HG02588 (cell line): ENCODE data around the gene LRIG1.

Experiments used
- ATAC-seq: cut with Tn5 transposase; IDR thresholded peaks from one replicate; pipeline ENCODE4 v1.9.1; 2021; ENCODE audit warnings: mild to moderate bottlenecking, moderate library complexity; ENCODE audit not compliant: unreplicated experiment

Gene LRIG1

GRCh38 chr3:66406163-66406562, 94.7 kb downstream of the LRIG1 start:
- ATAC-seq: no peak

- ATAC-seq: no peak
These were observed 95.1 kb downstream of the LRIG1 start for GRCh38 chr3:66405701-66406091.

- no peak for ATAC-seq
These were observed 95.7 kb downstream of the LRIG1 start for GRCh38 chr3:66404903-66405700.

- no peak for ATAC-seq
These were observed 96.6 kb downstream of the LRIG1 start for GRCh38 chr3:66404197-66404596.

GRCh38 chr3:66403323-66403990, 97.4 kb downstream of the LRIG1 start:
- ATAC-seq: no peak

GRCh38 chr3:66402596-66403290, 98.1 kb downstream of the LRIG1 start:
- no peak for ATAC-seq

GRCh38 chr3:66401675-66402491, 98.9 kb downstream of the LRIG1 start:
- ATAC-seq: no peak

- no peak for ATAC-seq
These were observed 99.7 kb downstream of the LRIG1 start for GRCh38 chr3:66401157-66401550.

- no peak for ATAC-seq
These were observed 100.2 kb downstream of the LRIG1 start for GRCh38 chr3:66400411-66401156.

- no peak for ATAC-seq
These were observed 101.1 kb downstream of the LRIG1 start for GRCh38 chr3:66399529-66400232.

GRCh38 chr3:66398228-66399025, 102.4 kb downstream of the LRIG1 start:
- ATAC-seq: no peak

- ATAC-seq: no peak
These were observed 103.1 kb downstream of the LRIG1 start for GRCh38 chr3:66397745-66398144.

GRCh38 chr3:66396888-66397287, 103.9 kb downstream of the LRIG1 start:
- no peak for ATAC-seq

GRCh38 chr3:66396161-66396760, 104.6 kb downstream of the LRIG1 start:
- ATAC-seq: no peak

GRCh38 chr3:66395635-66396034, 105.2 kb downstream of the LRIG1 start:
- ATAC-seq: no peak

- ATAC-seq: no peak
These were observed 106.0 kb downstream of the LRIG1 start for GRCh38 chr3:66394753-66395249.

- ATAC-seq: peak; percentile 55
These were observed 106.6 kb downstream of the LRIG1 start for GRCh38 chr3:66394019-66394752.
